ENCODE data around the gene PLA1A.
"Not testable (repeated sequence)": the region's sequence is repeated elsewhere in the genome, so short reads cannot be mapped to it uniquely, and the experiment has no call there.

Gene PLA1A

DNA sequence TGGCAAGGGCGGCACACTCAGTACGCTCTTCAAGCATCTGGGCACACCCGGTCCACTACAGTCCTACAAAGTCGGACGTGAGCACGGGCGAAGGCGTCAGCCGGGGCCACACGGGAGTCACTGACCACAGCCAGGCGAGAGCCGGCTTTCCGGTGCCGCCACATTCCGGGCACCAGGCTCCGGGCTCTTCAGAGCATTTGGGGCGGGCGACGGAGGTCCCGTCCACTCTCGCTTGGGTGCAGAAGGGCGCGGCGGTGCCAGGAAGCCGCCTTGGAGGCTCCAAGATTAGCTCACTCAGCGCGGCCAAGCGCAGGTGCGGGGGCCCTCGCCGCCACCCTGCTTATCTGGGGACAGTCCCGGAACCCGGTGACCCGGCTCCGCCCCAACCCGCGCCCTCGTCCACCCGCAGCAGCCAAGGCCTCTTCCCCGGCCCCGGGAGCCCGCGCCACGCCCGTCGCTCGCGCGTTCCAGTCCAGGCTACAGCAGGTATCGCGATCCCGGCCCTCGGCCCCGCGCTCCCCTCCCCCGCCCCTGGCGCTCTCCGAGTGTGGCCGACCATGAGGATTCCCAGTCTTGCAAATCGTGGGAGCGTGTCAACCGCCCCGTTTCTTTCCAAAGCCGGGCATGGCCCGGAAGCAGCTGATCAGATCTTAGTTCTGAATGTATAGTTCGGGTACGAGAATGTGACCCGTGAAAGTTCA is 18.2 kb upstream of the PLA1A start, which contains the start of gene ADPRH:
Gene ADPRH, plus strand, starts transcription at position 127 of the 701 bp plus-strand sequence. CDS start 2,678 bp downstream, outside the sequence.
- peak; percentile 17 to 36 for DNase-seq (ENCODE audit: low read depth in 1 of 2, low spot score in 1 of 2)

DNA sequence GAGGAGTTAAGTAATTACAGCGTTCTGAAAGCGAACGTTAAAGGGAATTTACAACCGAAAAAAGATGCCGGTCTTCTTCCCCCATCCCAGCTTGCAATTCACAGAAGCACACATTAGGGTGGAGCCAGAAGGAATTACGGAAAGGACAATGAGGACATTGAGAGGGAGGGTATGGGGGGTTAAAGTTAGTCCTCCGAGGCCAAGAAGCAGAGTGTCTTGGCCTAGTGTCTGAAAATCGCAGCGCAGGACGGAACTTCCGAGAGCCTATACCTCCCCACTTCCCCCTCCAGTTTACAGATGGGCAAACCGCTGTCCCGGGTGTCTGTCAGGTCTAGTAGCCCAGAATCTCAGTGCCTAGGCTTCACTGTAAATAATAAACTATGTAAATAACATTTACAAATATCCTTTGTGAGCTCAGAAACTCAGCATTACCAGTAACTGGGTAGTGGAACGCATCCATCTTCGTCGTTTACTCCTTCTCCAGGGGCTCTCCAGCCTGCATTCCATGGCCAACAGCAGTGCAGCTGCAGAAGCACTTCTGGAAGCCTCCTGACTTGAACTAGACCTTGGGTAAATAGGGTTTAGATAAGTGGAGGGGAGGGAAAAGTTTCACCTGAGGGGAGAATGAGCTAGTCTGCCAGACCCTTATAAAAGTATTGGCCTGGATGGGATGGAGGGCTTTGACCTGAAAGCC is 17.5 kb upstream of the PLA1A start:
- DNase-seq (ENCODE audit: low read depth in 1 of 2, low spot score in 1 of 2), result no peak

DNA sequence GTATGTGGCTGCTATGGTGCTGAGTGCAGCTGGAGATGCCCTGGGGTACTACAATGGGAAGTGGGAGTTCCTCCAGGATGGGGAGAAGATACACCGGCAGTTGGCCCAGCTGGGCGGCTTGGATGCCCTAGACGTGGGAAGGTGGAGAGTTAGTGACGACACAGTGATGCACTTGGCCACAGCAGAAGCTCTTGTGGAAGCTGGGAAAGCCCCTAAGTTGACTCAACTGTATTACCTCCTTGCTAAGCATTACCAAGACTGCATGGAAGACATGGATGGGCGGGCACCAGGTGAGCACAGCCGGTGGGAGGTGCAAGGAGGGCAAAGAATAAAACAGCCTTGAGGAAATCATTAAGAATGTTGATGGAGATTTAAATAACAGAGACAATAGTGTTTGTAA is 15.5 kb upstream of the PLA1A start:
- DNase-seq (ENCODE audit: low read depth in 1 of 2, low spot score in 1 of 2), result no peak

DNA sequence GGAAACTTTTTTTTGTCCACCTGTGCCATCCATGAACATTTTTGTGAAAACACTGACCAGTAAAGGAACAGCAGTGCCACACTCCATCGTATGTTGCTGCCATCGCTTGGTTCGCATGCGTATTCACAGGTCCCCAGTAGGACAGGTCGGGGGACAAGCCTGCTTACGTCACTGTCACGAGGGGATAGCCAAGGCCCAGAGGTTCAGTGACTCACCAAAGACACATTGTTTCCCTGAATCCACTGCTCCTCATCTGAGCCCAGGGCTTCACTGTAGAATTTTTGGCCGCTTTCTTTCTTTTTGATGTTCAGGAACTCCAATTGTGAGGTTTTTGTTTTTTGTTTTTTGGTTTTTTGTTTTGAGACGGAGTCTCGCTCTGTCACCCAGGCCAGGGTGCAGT is 12.5 kb upstream of the PLA1A start:
- no peak for DNase-seq (ENCODE audit: low read depth in 1 of 2, low spot score in 1 of 2)

DNA sequence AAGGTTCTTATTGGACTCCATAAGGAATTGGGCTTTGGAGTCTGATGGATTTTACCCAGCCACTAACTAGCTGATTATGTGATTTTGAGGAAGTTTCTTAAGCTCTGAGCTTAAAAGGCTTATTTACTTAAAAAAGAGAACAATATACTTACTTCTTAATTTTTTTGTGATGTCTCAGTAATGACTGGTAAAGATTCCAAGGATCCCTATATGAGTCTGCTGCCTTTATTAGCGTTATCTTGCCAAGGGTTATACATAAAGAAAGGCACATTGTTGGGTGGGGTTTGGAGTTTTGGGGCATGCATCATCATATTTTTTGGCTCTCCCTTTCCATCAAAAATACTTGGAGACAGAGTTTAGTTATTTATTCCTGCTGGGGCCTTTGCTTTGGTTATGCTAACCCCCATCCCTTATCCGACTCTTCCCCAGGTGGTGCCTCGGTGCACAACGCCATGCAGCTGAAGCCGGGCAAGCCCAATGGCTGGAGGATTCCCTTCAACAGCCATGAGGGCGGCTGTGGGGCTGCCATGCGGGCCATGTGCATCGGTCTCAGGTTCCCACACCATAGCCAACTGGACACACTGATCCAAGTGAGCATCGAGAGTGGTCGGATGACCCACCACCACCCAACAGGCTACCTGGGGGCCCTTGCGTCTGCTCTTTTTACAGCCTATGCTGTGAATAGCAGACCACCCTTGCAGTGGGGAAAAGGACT is 11.7 kb upstream of the PLA1A start:
- no peak for DNase-seq (ENCODE audit: low read depth in 1 of 2, low spot score in 1 of 2)

DNA sequence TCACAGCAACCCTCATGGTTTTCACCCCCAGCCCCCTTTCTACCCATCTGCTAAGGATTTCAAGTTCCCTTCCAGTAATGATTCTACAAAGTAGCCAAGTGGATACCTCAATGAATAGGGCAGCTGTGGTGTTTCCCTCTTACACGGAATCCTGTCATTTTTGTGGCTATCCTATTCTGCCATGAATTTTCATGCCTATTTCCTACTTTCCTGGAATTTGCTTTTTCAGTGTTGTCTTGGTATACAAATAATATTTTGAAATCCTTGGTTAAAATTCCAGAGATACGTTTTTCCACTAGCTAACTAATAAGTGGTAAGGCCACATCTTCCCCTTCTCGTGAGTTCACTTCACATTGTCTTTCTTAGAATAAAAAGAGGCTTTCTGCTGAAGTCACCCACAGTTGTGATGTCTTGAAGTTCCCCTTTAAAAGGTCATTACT is 10.9 kb upstream of the PLA1A start:
- no peak for DNase-seq (ENCODE audit: low read depth in 1 of 2, low spot score in 1 of 2)

DNA sequence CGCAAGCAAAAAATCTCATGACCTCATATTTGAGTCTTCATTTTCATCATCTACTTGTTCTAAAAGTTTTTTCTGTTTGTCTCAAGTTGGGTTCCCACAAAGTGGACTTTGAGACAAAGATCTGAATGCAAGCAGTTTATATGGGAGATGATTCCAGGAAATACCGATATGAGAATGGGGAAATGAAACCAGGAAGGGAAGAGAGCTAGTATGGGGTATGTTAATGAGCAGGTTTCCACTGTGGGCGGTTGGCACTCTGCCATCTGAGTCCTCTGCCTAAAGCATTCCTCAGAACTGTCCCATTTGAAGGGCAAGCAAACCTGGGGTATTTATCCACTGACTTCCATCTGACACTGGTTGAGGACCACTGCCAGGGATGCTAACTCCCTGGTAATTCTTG is 9.6 kb upstream of the PLA1A start:
- DNase-seq (ENCODE audit: low read depth in 1 of 2, low spot score in 1 of 2), result no peak

DNA sequence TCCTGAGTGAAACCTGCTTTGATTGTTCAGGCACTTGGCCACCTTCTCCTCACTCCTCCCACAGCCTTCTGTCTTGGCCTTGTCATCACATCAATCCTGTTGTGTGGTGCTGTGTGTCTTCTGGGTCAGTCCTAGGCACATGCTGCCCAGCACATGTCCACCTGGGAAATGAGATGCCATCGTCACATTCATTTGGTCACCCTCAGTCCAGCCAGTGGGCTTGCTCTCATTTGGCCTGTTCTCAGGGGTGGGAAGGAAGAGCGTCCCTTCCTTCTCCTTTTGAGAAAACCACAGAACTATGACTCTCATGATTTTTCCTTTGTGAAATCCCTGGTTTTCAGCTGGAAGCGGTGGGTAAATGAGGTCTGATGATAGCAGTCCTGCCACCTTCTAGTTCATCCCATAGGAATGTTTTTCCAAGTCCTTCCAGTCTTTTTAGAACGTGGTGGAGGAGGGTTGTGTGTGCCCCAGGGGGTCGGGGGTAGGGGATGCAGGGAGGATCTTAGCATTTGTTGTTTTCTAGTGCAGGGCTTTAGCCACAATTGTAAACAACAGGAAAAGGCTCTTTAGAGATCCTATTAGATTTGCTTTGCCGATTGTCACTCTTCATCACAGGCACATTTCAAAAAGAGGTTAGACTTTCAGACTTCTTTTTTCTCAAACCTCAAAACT is 8.4 kb upstream of the PLA1A start:
- no peak for DNase-seq (ENCODE audit: low read depth in 1 of 2, low spot score in 1 of 2)

DNA sequence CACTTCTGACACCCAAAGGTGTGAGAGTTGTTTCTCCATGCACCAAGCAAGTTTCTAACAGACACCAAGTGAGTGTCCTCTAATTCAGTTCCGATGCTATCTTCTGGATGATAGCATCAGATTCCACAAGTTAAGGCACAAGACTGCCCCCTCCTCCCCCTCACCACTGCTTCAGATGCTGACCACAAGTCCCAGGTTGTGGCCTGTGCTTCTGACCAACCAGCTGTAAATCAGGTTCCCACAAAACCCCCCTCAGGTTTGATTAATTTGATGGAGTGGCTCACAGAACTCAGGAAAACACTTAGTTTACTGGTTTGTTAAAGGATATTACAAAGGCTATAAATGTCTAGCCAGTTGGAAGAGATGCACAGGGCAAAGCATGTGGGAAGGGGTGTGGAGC is 7.0 kb upstream of the PLA1A start:
- DNase-seq (ENCODE audit: low read depth in 1 of 2, low spot score in 1 of 2), result no peak

DNA sequence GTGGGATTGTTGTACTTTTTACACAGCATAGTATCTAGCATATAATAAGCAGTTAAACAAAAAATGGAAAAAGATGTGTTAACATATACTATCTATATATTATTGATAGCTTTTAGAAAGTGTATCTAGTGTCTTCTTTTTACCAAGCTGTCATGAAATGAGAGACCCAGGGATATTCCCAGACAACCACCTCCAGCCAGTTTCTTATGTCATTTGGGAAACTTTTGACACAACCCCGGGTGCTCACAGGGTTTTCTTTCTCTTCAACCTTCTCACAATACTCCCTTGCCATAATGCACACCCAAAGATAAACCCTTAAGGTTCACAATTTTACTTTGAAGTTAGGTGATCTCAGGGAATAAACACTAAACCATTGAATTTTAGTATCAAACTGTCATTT is 4.8 kb upstream of the PLA1A start:
- no peak for DNase-seq (ENCODE audit: low read depth in 1 of 2, low spot score in 1 of 2)

DNA sequence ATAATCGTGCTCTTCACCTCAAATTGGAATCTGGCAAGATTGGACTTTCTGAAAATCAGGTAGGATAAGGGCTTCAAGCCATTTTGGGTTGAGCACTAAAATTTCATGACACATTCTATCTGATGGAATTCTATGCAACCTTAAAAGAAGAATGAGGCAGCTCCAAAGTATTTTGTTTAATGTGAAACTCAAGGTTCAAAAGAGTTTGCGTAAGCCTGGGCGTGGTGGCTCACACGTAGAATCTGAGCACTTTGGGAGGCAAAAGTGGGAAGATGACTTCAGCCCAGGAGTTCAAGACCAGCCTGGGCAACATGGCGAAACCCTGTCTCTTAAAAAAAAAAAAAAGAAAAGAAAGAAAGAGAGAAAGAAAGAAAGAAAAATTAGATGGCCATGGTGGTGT is 3.6 kb upstream of the PLA1A start:
- DNase-seq (ENCODE audit: low read depth in 1 of 2, low spot score in 1 of 2), result no peak

DNA sequence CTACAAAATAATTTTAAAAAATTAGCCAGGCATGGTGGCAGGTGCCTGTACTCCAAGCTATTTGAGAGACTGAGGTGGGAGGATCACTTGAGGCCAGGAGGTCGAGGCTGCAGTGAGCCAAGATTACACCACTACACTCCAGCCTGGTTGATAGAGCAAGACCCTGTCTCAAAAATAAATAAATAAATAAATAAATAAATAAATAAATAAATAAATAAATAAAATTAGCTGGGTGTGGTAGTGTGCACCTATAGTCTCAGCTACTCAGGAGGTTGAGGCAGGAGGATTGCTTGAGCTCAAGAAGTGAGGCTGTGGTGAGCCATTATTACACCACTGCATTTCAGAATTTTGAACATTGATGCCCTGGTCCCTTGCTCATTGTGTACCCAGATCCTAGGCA is 2.8 kb upstream of the PLA1A start:
- DNase-seq (ENCODE audit: low read depth in 1 of 2, low spot score in 1 of 2), result not testable (repeated sequence)

DNA sequence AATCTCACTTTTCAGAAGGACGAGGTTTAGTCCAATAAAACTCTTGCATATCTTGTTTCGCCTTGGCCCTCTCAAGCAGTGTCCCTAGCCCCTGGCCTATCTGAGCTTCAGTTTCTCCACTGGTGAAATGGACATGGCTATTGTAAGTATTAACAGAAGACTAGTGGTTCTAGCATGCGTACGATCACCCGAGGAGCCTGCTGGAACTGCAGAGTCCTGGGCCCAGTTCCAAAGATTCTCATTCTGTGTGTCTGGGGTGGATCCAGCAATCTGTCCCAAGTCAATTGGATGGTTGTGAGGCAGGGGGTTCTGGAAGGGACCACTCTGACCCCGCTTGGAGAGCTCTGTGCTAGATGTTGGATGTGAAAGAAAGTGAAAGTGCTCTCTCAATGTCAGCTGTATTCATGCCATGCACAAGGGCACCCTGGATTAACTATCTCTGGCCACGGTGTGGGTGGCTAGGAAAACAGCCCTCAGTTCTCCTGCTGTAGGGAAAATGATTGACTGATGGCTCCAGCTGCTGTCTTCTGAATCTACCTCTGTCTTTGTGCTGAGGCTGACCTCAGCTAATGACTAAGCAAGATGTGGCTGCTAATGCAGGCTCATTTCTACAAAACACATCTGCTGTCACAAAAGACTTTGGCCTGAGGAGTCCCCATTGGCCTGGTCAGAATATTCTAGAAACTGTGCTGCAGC is 1.9 kb upstream of the PLA1A start:
- no peak for DNase-seq (ENCODE audit: low read depth in 1 of 2, low spot score in 1 of 2)

DNA sequence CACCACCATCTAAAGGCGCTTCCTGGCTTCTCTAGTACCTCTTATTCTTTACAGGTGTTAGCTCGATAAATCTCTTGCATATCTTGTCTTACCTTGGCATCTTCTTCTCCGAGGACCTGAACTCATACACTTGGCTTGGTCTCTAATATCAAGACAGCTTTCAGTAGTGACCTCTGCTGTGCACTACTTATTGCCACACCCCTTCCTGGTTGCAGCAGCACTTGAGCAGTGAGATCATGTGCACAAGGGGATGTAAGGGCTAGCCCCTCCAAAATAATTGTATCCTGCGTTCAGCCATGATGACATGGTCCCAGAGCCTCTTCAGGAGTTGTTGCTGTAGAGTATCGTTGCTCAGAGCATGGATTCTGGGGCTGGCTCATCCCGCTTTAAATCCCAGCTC is 1.3 kb upstream of the PLA1A start:
- no peak for DNase-seq (ENCODE audit: low read depth in 1 of 2, low spot score in 1 of 2)

DNA sequence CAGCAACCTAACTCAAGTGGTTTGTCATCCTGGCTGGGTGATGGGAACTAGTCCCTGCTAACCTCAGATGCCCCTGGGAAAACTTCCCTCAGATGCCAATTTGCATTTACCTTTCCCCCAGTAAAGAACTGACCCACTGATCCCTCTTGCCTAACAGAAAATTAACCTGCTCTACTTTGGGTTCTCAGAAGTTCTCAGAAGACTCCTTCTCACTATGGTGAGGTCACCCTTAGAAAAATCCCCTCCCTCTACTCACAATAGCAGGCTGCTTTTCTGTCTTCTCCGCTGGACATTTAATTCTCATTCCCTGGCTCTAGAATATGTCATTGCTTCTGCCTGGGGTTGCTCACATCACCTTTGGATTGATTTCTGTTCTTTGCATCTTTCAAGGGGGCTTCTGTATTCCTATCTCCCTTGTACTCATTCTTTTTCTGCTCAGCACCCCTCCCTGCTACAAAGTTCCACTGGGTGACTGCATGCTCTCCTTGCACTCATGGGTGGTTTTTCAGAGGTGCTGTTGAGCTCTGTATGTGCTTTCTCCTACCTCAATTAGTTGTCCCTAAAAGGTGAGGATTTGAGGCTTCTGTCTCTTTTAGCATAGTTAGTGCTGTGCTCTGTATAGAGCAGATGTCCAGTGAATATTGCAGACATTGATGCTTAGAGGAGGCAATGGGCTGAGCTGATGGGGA is 869 bp downstream of the PLA1A start:
- DNase-seq (ENCODE audit: low read depth in 1 of 2, low spot score in 1 of 2), result no peak

DNA sequence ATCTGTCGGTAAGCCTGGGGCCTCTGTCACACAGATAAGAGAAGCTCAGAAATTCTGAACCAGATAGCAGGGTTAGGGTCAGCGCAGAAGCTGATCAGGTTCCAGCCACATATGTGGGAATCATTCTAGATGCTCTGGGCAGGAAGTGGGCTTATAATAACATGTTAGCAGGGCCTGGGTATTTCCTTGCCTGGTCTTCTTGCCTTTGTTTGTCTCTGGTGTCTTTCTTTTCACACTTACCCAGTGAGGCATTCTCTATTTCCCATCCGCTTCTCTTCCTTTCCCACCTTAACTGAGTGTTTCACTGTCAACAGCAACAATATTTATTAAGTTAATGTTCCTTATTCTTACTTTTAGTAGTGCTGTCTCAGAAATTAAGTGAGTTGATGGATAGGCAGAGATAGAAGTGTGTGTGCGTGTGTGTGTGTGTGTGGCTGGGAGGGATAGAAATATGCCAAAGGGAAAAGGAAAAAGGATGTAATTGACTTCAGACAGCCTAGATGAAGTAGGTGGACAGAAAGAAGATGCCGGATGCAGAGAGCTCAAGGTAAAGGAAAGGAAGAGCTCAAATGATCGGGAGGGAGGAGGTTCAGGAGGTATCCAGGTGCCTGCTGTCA is 2.0 kb downstream of the PLA1A start:
- DNase-seq (ENCODE audit: low read depth in 1 of 2, low spot score in 1 of 2), result no peak

DNA sequence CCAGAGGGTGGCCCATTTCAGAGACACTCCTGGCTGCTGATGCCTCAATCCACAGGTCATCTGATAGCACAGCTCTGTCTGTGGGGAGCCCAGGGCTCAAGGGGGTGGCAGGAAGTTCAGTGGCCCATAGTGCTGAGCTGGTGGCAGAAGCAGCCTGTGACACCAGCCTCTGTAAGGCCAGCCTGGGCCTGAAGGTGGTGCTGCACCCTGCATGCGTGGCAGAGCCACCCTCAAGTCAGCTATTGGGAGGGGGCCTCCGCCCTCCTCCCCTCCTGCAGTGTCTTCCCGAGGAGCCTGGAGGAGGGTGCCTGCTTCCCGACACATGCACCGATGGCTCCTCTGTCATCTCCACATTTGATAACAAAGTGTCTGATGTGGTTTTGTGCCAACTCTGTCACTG is 3.0 kb downstream of the PLA1A start:
- no peak for DNase-seq (ENCODE audit: low read depth in 1 of 2, low spot score in 1 of 2)

DNA sequence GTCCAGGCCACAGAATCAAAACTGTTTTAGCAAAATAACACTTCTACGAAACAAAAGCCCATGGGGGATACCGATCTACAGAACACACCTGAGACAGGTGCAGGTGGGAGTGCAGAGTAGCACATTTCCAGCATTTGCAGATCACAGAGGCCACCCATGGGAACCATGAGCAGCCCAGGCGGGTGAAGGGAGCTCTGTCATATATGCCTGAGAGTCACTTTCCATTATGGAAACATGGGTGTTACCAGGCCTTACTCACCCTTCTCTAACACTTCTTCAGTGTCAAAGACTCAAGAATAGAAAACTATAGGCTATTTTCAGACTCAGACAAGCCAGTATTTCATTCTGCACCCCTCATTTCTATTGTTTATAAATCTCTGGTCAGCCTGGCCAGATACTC is 3.5 kb downstream of the PLA1A start:
- DNase-seq (ENCODE audit: low read depth in 1 of 2, low spot score in 1 of 2), result no peak

DNA sequence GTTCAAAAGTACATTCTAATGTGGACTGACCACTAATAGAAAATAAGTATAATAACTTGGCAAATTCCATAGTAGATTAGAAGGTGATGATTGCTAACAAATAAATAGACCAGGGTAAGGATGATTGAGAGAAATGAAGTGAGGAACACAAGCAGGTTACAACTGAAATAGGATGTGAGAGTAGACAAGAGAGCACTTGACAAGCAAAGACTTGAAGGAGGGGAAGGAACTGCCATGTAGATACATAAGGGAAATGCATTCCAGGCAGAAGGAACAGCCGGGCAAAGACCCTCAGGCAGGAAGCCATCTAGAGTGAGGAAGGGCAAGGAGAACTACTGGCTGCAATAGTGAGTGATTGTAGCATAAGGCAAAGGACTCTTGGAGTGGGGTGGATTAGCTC is 5.0 kb downstream of the PLA1A start:
- DNase-seq (ENCODE audit: low read depth in 1 of 2, low spot score in 1 of 2), result no peak

DNA sequence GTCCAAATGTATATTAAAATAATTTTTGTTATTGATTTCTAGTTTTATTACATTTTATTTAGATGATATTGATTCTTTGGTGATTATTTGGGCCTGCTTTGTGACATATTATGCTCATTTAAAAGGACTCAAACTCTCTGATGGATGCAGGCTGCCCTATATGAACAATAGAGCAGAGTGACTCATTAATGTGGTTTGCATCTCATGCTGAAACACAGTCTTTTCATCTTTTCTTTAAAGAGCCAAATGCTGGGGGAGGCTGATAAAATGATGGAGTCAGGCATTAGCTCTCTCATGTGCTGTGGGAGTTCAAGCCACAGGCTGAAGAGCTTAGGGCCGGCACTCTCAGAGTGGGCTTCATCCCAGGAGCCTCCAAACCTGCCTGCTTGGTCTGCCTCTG is 7.2 kb downstream of the PLA1A start:
- DNase-seq (ENCODE audit: low read depth in 1 of 2, low spot score in 1 of 2), result no peak

All from stimulated activated CD4-positive, alpha-beta T cell treated with anti-CD3 and anti-CD28 coated beads, Interleukin-15, amount 100 ng/mL, for 1 hour (primary cell).